GM21529 (cell line): Measurements from ENCODE around the gene IPO13.

ENCODE experiments used
- ATAC-seq: cut with Tn5 transposase; IDR thresholded peaks from one replicate; pipeline ENCODE4 v1.9.1; 2021; ENCODE audit not compliant: unreplicated experiment

The IPO13 gene

DNA sequence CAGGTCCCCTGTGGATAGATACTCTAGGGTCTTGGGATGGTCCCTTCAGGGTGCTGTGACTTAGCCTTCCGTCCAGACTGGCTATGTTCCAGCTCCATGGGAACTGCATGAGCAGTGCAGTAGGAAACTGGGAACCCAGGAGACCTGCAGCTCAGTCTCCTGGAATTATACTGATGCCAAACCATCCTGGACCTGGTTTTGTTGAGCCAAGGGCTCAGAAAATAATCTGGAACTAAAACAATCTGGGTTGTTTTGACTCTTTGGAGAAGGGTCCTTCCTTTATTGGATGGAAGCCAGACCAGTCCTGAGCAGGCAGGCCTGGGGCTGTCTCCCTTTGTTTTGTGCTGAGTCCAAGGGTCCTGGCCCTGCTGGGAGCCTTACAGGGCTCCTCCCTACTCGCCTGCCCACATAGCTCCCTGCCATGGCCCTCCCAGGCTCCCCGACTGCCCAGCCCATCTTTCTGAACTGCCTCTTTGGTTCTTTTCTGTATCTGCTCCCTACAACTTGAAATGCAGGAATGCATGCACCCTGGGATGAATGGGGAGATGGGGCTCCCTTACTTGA, 1.2 kb downstream of the IPO13 start:
- no peak for ATAC-seq

DNA sequence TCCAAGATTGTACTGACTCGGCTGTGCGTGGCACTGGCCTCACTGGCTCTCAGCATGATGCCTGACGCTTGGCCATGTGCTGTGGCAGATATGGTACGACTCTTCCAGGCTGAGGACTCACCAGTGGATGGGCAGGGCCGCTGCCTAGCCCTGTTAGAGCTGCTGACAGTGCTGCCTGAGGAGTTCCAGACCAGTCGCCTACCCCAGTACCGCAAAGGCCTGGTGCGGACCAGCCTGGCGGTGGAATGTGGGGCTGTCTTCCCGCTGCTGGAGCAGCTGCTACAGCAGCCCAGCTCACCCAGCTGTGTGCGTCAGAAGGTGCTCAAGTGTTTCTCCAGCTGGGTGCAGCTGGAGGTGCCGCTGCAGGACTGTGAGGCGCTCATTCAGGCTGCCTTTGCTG, 2.9 kb downstream of the IPO13 start:
- no peak for ATAC-seq

DNA sequence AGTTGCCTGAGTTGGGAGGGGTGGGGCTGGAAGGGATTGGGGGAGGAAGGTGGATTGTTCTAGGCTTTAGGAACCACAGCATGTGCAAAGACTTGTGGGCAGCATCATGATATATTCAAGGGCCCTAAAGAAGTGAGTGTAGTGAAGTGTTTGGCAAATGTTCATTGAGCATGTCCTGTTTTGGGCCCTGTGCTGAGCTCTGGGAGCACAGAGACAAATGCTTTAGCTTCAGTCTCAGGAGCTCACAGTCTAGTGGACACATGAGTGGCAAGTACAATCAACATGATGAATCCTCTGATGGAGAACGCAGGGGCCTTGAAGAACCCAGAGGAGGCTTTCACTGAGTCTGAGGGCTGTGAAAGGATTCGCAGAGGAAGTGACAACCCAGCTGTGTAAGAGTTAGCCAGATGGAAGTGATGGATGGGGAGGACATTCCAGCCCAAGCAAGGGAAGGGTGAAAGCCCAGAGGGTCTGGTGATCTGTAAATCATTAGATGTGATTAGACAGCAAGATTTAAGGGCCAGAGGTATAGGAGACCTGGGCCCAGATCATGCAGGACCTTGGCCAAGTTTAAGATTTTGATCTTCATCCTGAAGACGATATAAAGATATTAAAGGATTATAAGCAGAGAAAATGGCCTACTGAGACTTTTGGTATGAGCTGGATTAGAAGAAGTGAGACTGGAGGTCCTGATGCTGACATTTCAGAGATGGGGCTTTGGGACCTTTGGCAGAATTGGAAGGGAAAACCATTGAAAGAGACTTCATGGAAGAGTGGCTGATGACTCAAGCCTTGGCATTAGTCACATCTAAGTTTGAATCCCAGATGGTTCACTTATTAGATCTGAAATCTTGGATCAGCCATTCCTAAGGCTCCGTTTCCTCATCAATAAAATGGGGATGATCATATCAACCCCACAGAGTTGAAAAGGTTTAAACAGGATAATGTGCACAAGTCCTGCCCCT, 4.6 kb downstream of the IPO13 start:
- no peak for ATAC-seq

DNA sequence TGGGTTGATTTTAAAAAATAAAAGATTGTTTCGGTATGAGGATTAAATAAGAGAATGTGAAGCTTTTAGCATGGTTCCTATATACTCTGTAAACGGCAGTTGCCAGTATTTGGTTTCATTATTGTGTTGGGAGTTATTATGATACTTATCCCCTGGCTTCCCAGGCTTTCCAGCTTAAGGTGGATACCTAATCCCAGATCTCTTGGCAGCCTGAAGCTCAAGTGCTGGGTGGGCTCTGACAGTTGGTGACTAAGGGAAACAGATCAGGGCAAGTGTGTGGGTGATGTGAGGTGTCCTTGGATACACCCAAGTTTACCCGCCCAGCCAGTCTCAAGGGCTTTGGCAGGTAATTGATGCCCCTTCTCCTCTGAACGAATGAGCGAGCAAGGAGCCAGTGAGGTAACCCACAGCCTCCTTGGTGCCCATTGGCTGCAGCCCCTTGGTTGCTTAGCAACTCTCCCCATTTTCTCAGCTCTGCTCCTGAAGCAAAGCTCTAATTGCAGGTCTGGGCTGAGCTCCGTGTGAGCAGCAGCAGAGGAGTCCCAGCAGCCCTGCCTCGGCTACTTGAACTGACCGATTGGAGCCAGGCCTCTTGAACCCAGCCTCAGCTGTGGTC, 6.1 kb downstream of the IPO13 start:
- ATAC-seq: no peak

- no peak for ATAC-seq
Measured at GRCh38 chr1:43953361-43953760, 6.6 kb downstream of the IPO13 start.

DNA sequence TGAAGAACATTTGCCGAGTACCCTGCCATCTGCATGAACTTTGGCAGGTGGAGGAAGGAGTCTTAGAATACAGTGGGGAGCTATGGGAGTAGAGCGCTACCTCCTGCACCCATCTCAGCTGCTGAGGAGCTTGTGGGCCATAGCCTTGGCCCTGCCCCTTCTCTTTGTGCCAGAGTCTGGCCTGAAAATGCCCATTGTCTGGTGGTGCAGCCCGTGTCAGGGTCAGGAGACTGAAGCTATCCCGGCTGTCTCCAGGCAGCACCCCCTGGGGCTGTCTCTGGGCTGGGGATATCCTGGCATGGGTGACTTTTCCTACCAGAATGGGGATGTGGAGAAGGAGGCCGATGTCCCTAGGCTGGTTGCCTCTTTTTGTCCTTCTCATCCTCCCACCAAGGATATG, 7.3 kb downstream of the IPO13 start:
- ATAC-seq: no peak

GRCh38 chr1:43956234-43956633, 9.5 kb downstream of the IPO13 start:
- ATAC-seq: no peak

- no peak for ATAC-seq
Measured at GRCh38 chr1:43957407-43958040, 10.8 kb downstream of the IPO13 start.

DNA sequence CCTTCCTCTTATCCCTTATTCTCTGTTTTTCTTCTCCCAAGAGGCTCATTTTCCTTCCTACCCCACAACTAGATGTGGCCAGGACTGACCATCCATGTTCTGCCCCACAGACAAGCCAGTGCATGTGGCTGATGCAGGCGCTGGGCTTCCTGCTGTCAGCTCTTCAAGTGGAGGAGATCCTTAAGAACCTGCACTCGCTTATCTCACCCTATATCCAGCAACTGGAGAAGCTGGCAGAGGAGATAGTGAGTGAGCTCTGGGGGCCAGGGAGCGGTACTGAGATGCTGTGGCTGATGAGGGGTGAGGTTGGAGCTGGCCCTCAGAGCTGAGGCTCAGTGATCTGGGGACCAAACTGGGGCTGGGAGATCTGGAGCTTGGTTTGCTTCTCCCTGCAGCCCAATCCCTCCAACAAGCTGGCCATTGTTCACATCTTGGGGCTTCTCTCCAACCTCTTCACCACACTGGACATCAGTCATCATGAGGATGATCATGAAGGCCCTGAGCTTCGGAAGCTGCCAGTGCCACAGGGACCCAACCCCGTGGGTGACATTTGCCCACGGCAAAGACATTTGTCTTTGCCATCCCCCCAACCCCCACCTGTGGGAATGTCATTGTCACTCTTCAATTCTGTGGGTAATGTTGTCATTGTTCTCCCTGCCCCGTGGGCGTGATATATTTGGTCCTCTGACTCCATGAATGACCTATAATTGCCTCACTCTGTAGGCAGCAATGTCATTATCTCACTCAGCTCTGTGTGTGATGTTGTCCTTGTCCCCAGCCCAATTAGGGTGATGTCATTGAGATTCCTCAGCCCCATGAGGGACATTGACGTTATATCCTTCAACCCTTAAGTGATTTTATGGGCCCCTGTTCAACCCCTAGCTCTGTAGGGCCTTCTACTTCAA, 11.9 kb downstream of the IPO13 start:
- no peak for ATAC-seq

- ATAC-seq: no peak
Measured at GRCh38 chr1:43960798-43961197, 14.0 kb downstream of the IPO13 start.

DNA sequence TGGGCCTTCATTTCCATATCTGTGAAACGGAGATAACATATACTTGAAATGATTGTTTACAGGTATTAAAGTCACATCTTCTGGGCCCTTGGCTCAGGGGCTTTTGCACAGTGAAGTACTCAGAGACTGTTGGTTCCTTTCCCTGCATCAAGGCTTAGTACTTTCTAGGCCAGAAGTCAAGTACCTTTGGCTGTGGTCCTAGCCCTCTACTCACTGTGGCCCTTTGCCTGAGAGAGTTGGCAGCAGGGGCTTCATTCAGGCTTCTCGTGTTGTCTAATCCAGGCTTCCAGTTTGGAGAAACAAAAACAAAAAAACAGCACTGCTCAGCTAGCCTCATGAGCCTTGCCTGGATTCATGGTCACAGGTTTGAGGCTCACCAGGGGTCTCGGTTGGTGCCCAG, 14.9 kb downstream of the IPO13 start:
- ATAC-seq: no peak

DNA sequence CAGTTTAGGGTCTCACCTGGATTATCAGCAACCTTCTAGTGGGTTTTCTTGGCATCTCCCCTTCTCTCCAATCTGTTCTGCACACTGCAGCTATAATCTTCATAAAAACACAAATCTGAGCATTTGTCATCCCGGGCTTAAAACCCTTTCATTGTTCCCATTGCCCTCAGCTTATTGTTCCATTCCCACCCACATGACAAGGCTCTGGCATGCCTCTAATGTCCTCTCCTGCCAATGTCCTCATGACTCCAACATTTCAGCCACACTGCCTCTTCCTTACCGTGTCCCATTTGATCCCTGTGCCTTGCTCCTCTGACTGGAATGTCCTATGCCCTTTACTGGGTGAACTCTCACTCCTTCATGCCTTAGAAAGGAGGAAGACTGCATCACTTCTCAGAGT, 15.6 kb downstream of the IPO13 start:
- no peak for ATAC-seq

- no peak for ATAC-seq
Measured at GRCh38 chr1:43963006-43963405, 16.3 kb downstream of the IPO13 start.

- no peak for ATAC-seq
Measured at GRCh38 chr1:43963890-43964289, 17.1 kb downstream of the IPO13 start.

GRCh38 chr1:43965316-43965715, 18.6 kb downstream of the IPO13 start:
- no peak for ATAC-seq

DNA sequence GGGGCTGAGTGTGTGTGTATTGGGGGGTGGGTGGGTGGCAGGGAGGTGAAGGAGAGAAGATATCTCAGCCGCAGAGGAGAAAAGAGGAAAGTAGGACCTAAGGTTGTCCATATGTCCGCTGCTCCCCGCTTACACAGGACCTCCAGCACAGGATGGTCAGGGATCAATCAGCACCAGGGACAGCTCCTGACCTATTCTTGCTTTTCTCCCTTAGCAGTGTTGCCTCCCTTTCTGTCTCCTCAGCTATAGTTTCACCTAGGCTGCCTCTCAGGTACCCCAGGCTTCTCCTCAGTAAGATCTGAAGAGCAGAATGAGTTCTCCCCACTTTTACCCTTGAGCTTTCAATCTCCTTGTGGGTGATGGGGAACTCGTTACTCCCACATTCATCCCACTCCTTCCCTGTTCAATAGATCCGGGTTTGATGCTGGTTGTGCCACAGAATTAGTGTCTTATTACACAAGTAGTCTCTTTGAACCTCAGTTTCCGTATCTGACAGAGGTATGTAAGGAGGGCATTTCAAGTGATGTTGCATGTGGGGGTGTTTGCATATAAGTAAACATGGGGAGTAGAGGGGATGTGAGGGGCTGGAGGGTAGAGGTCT, 21.7 kb downstream of the IPO13 start:
- ATAC-seq: no peak

GRCh38 chr1:43969416-43969745, 22.6 kb downstream of the IPO13 start:
- no peak for ATAC-seq

DNA sequence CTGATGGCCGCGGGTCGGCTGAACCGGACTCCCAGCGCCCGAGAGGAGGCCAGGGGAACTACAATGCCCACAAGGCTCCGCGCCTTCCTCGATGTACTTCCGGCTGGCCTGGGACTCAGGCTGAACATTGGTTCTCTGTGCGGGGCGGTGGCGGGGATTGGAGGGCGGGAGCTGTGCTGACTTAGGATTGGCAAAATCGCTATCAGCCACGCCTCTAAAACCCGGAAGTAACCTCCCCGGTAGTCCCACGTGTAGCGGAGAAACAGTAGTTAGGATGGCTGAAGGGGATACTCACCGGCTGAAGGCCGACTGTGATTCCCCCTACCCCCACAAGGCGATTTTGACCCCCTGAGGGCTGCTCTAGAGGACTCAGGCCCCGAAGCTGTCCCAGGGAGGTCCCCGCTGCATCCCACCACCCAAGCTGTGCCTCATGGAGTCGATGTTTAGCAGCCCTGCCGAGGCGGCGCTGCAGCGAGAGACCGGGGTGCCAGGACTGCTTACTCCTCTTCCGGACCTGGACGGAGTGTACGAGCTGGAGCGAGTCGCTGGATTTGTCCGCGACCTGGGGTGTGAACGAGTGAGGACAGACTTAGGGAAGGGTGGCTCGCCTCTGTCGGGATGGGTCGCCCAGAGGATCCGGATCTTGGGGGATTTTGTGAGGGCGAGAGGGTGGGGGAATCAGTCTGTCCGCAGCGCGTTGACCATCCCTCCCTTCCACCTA, 23.2 kb downstream of the IPO13 start, which contains the start of gene DPH2:
DPH2 (plus strand) TSS at position 265 of the 721 bp plus-strand sequence; CDS start at position 431, 166 bp downstream.
- ATAC-seq: peak; percentile 82

GRCh38 chr1:43970502-43970901, 23.8 kb downstream of the IPO13 start:
- no peak for ATAC-seq

DNA sequence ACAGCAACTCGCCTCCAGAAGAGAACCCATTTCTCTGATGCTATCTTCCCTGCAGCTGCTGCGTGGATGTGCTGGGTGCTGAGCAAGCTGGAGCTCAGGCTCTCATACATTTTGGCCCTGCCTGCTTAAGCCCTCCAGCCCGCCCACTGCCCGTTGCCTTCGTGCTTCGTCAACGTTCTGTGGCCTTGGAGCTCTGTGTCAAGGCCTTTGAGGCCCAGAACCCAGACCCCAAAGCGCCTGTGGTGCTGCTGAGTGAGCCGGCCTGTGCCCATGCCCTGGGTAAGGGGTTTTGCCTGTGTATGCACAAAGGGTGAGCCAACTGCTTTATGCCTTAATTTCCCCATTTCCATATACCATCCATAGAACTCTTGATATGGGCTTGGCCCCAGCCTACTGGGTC, 24.2 kb downstream of the IPO13 start:
- ATAC-seq: no peak
